C4-2B (cell line): ENCODE results near the gene OR10V1.

ENCODE experiments used
- ZFX ChIP-seq: fragments of 450-650 bp; IDR thresholded peaks from 2 replicates; pipeline ENCODE4 v1.6.1; 2017
- TF ChIP-seq, protein P1 (sequence below): fragments of 450-650 bp; conservative IDR thresholded peaks from 2 replicates; pipeline ENCODE4 v1.5.1; 2017; ENCODE audit warnings: mild to moderate bottlenecking

DNA sequence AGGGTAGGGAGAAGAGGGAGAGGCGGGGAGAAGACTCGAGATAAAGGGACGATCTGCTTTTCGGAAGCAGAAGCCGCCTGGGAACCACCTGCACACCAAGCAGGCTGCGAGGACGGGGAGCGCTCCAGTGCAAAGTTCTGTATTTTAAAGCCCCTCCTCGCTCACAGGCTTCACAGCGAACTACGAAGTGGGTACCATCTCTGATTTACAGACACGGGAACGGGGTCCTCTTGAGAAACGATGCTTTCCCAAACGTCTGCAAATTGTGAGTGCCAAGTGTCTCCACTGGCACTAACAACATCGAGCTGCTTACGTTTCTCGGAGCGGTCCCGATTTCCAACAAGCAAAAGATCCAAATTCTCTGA, 40.8 kb upstream of the OR10V1 start:
- TF ChIP-seq, protein P1, sequence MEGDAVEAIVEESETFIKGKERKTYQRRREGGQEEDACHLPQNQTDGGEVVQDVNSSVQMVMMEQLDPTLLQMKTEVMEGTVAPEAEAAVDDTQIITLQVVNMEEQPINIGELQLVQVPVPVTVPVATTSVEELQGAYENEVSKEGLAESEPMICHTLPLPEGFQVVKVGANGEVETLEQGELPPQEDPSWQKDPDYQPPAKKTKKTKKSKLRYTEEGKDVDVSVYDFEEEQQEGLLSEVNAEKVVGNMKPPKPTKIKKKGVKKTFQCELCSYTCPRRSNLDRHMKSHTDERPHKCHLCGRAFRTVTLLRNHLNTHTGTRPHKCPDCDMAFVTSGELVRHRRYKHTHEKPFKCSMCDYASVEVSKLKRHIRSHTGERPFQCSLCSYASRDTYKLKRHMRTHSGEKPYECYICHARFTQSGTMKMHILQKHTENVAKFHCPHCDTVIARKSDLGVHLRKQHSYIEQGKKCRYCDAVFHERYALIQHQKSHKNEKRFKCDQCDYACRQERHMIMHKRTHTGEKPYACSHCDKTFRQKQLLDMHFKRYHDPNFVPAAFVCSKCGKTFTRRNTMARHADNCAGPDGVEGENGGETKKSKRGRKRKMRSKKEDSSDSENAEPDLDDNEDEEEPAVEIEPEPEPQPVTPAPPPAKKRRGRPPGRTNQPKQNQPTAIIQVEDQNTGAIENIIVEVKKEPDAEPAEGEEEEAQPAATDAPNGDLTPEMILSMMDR: no peak
- TF ChIP-seq ZFX: no peak
